ENCODE data around the gene CEP72. TPM values are rescaled to one million over a fixed set of nuclear protein-coding genes. Genes with fewer than 3 reads are reported as not detected.

CEP72 gene
- total RNA-seq, 1 experiment from 2014 or later = 56.5 TPM

- Mint-ChIP-seq H3K27me3 (ENCODE audit: unreplicated experiment) (no peaks in the 10 kb centered on the region), H3K4me3 (ENCODE audit: low read depth, unreplicated experiment) (no peak overlapping the region), H3K27ac (ENCODE audit: unreplicated experiment) (no peak overlapping the region), H3K4me1 (ENCODE audit: low read depth, unreplicated experiment) (peaks cover 2% of the 10 kb centered on the region), H3K9me3 (ENCODE audit: low read depth, unreplicated experiment) (no peaks in the 10 kb centered on the region), H3K36me3 (ENCODE audit: insufficient read depth, unreplicated experiment) (peaks cover 57% of the 10 kb centered on the region)
- intact Hi-C loops (cut with micrococcal nuclease; ENCODE audit: unreplicated experiment) = no loop called here
- DNase-seq = no peak
- BruUV-seq (replicated peaks) = no TSS peak
- no peak for TF ChIP-seq CTCF (IDR thresholded peaks at IDR 0.05; ENCODE audit: unreplicated experiment)
- CTCF ChIA-PET = no interaction called here
Observed at GRCh38 chr5:662751-663435, 50.8 kb downstream of the CEP72 start.

DNA sequence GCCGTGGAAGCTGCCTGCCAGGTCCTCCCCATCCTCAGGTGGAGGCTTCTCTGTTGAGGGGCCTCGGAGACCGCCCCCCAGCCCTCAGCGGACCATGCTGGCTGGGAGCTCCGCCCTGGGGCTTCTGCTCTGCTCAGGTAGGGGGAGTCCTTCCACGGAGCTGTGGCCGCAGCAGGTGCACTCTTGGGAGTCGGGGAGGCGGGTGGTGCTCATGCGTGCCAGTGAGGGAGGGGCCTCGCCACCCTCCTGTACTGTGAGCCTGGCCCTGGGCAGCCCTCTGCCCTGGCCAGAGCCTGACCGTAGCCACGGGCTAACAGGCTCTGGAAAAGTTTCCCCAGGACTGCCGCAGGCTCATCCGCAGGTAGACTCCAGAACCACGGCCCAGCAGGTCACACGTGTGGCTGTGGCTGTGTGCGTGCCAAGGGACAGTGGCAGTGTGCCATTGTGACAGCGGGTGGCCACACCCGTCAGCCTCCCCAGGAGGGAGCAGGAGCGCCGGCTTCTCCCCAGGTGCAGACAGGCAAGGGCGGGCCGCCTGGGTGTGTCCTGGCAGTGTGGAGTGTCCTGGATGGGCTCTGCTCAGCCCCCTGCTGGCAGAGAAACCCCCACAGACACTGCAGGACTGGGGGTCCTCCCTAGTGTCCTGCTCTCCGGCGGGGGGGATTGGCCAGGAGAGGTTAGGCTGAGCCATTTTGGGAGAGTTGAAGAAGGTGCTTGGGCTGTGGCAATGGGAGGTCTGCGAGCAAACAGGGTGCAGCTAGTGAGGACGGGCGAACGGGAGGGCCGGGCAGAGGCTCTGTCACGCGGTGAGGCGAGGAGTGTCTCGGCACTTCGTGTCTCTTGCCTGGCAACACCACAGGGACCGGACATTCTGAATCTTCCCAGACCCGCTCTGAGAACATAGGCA, 51.5 kb downstream of the CEP72 start:
- BruUV-seq (replicated peaks) = no TSS peak
- no peaks in the 10 kb centered on the region for H3K4me1 Mint-ChIP-seq (ENCODE audit: low read depth, unreplicated experiment)
- DNase-seq = no peak
- intact Hi-C loops (cut with micrococcal nuclease; ENCODE audit: unreplicated experiment) = no loop called here
- CTCF ChIA-PET = no interaction called here
- no peak overlapping the region for H3K27ac Mint-ChIP-seq (ENCODE audit: unreplicated experiment)
- H3K9me3 Mint-ChIP-seq (ENCODE audit: low read depth, unreplicated experiment) = no peaks in the 10 kb centered on the region
- no peaks in the 10 kb centered on the region for H3K27me3 Mint-ChIP-seq (ENCODE audit: unreplicated experiment)
- no peak overlapping the region for H3K4me3 Mint-ChIP-seq (ENCODE audit: low read depth, unreplicated experiment)
- TF ChIP-seq CTCF (IDR thresholded peaks at IDR 0.05; ENCODE audit: unreplicated experiment) = peak; percentile 13
- peaks cover 56% of the 10 kb centered on the region for H3K36me3 Mint-ChIP-seq (ENCODE audit: insufficient read depth, unreplicated experiment)

DNA sequence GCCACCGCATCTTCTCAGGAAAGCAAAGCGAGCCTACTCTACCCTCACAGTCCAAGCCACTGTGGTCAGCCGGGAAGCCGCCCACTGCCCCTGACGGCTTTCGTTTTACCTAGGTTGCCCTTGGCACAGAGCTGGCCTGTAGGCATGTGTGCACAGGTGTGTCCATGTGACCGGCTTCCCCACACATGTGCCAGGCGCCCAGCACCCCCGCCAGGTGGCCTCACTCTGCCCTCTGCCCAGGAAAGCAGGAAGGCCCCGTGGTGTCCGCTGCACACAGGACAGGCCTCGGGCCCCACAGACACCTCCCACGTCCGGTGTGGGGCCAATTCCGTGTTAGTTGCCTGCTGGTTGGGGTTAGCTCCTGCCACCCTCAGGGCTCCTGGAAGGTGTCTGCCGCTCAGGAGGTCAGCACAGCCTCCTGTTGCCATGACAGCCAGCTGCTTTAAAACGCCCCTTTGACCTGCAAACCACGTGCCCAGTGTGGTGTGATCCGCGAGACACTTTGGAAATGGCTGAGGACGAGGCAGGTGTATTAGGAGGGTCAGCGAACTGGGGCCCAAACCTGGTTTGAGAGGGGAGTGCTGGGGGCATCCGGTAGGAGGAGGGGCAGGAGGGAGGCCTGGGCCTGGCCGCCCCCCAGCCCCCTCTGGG, 52.3 kb downstream of the CEP72 start:
- DNase-seq = no peak
- no peaks in the 10 kb centered on the region for H3K27me3 Mint-ChIP-seq (ENCODE audit: unreplicated experiment)
- TF ChIP-seq CTCF (IDR thresholded peaks at IDR 0.05; ENCODE audit: unreplicated experiment) = no peak
- H3K4me3 Mint-ChIP-seq (ENCODE audit: low read depth, unreplicated experiment) = no peak overlapping the region
- no TSS peak for BruUV-seq (replicated peaks)
- H3K4me1 Mint-ChIP-seq (ENCODE audit: low read depth, unreplicated experiment) = no peaks in the 10 kb centered on the region
- CTCF ChIA-PET = no interaction called here
- peaks cover 51% of the 10 kb centered on the region for H3K36me3 Mint-ChIP-seq (ENCODE audit: insufficient read depth, unreplicated experiment)
- no peaks in the 10 kb centered on the region for H3K9me3 Mint-ChIP-seq (ENCODE audit: low read depth, unreplicated experiment)
- intact Hi-C loops (cut with micrococcal nuclease; ENCODE audit: unreplicated experiment) = no loop called here
- no peak overlapping the region for H3K27ac Mint-ChIP-seq (ENCODE audit: unreplicated experiment)

DNA sequence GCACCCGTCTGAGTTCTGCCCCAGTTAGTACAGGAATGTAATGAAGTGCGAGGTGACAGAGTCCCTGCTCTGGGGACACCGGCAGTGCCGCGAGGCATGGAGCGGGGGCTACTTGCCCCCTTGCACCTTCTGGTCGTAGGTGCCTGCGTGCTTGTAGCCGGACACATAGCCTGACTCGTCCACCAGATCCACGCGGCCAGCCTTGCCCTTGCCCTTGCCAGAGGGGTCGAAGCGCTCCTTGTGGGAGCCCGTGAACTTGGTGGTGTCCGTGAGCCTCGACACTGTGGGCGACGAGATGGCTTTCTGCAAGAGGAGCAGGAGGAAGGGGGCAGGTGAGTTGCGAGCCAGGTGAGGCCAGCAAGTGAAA, 52.8 kb downstream of the CEP72 start:
- H3K4me3 Mint-ChIP-seq (ENCODE audit: low read depth, unreplicated experiment) = no peak overlapping the region
- DNase-seq = no peak
- H3K27ac Mint-ChIP-seq (ENCODE audit: unreplicated experiment) = no peak overlapping the region
- peaks cover 53% of the 10 kb centered on the region for H3K36me3 Mint-ChIP-seq (ENCODE audit: insufficient read depth, unreplicated experiment)
- no TSS peak for BruUV-seq (replicated peaks)
- TF ChIP-seq CTCF (IDR thresholded peaks at IDR 0.05; ENCODE audit: unreplicated experiment) = no peak
- no peaks in the 10 kb centered on the region for H3K27me3 Mint-ChIP-seq (ENCODE audit: unreplicated experiment)
- no peaks in the 10 kb centered on the region for H3K4me1 Mint-ChIP-seq (ENCODE audit: low read depth, unreplicated experiment)
- intact Hi-C loops (cut with micrococcal nuclease; ENCODE audit: unreplicated experiment) = no loop called here
- no peaks in the 10 kb centered on the region for H3K9me3 Mint-ChIP-seq (ENCODE audit: low read depth, unreplicated experiment)
- CTCF ChIA-PET = no interaction called here

Measured in Calu3 (cell line).